ENCODE results near the gene NHS. TPM values are rescaled to one million over a fixed set of nuclear protein-coding genes. Genes with fewer than 3 reads are reported as not detected.
"Not testable (repeated sequence)": the region's sequence is repeated elsewhere in the genome, so short reads cannot be mapped to it uniquely, and the experiment has no call there.

Gene NHS
- total RNA-seq, 1 donor = 0.31 TPM

GRCh38 chrX:17476411-17476810 is 101.4 kb downstream of the NHS start:
- Histone ChIP-seq H3K27me3 (ENCODE audit: insufficient read depth, low read length) (no peaks in the 10 kb centered on the region), H3K4me1 (ENCODE audit: insufficient read depth, low read length) (no peaks in the 10 kb centered on the region), H3K4me3 (ENCODE audit: low read length) (no peak overlapping the region), H3K9me3 (ENCODE audit: low read depth, low read length) (no peaks in the 10 kb centered on the region)

GRCh38 chrX:17481086-17481485 is 106.1 kb downstream of the NHS start:
- Histone ChIP-seq H3K4me3 (ENCODE audit: low read length) (no peak overlapping the region), H3K4me1 (ENCODE audit: insufficient read depth, low read length) (no peaks in the 10 kb centered on the region), H3K9me3 (ENCODE audit: low read depth, low read length) (no peaks in the 10 kb centered on the region), H3K27me3 (ENCODE audit: insufficient read depth, low read length) (no peaks in the 10 kb centered on the region)

GRCh38 chrX:17484592-17484991 is 109.6 kb downstream of the NHS start:
- no peaks in the 10 kb centered on the region for H3K4me1 ChIP-seq (ENCODE audit: insufficient read depth, low read length)
- H3K9me3 ChIP-seq (ENCODE audit: low read depth, low read length) = no peaks in the 10 kb centered on the region
- no peaks in the 10 kb centered on the region for H3K27me3 ChIP-seq (ENCODE audit: insufficient read depth, low read length)
- no peak overlapping the region for H3K4me3 ChIP-seq (ENCODE audit: low read length)

GRCh38 chrX:17485391-17485790 is 110.4 kb downstream of the NHS start:
- no peaks in the 10 kb centered on the region for H3K9me3 ChIP-seq (ENCODE audit: low read depth, low read length)
- no peaks in the 10 kb centered on the region for H3K4me1 ChIP-seq (ENCODE audit: insufficient read depth, low read length)
- H3K4me3 ChIP-seq (ENCODE audit: low read length) = no peak overlapping the region
- no peaks in the 10 kb centered on the region for H3K27me3 ChIP-seq (ENCODE audit: insufficient read depth, low read length)

GRCh38 chrX:17488036-17488435 is 113.0 kb downstream of the NHS start:
- H3K4me3 ChIP-seq (ENCODE audit: low read length) = no peak overlapping the region
- H3K27me3 ChIP-seq (ENCODE audit: insufficient read depth, low read length) = no peaks in the 10 kb centered on the region

GRCh38 chrX:17494216-17494615 is 119.2 kb downstream of the NHS start:
- Histone ChIP-seq H3K4me3 (ENCODE audit: low read length) (no peak overlapping the region), H3K27me3 (ENCODE audit: insufficient read depth, low read length) (no peaks in the 10 kb centered on the region), H3K9me3 (ENCODE audit: low read depth, low read length) (no peaks in the 10 kb centered on the region), H3K4me1 (ENCODE audit: insufficient read depth, low read length) (no peaks in the 10 kb centered on the region)

More at GRCh38 chrX:17488036-17488435, 113.0 kb downstream of the NHS start:
- no peaks in the 10 kb centered on the region for H3K9me3 ChIP-seq (ENCODE audit: low read depth, low read length)
- H3K4me1 ChIP-seq (ENCODE audit: insufficient read depth, low read length) = no peaks in the 10 kb centered on the region

GRCh38 chrX:17495052-17495451 is 120.1 kb downstream of the NHS start:
- H3K4me1 ChIP-seq (ENCODE audit: insufficient read depth, low read length) = no peaks in the 10 kb centered on the region
- H3K4me3 ChIP-seq (ENCODE audit: low read length) = no peak overlapping the region
- no peaks in the 10 kb centered on the region for H3K27me3 ChIP-seq (ENCODE audit: insufficient read depth, low read length)
- H3K9me3 ChIP-seq (ENCODE audit: low read depth, low read length) = no peaks in the 10 kb centered on the region

GRCh38 chrX:17496407-17496806 is 121.4 kb downstream of the NHS start:
- H3K4me3 ChIP-seq (ENCODE audit: low read length) = no peak overlapping the region
- H3K9me3 ChIP-seq (ENCODE audit: low read depth, low read length) = no peaks in the 10 kb centered on the region
- no peaks in the 10 kb centered on the region for H3K4me1 ChIP-seq (ENCODE audit: insufficient read depth, low read length)
- H3K27me3 ChIP-seq (ENCODE audit: insufficient read depth, low read length) = no peaks in the 10 kb centered on the region

- Histone ChIP-seq H3K9me3 (ENCODE audit: low read depth, low read length) (no peaks in the 10 kb centered on the region), H3K4me1 (ENCODE audit: insufficient read depth, low read length) (no peaks in the 10 kb centered on the region)
Observed at GRCh38 chrX:17497193-17497592, 122.2 kb downstream of the NHS start.

GRCh38 chrX:17499512-17499911 is 124.5 kb downstream of the NHS start:
- no peaks in the 10 kb centered on the region for H3K4me1 ChIP-seq (ENCODE audit: insufficient read depth, low read length)
- no peaks in the 10 kb centered on the region for H3K27me3 ChIP-seq (ENCODE audit: insufficient read depth, low read length)
- no peaks in the 10 kb centered on the region for H3K9me3 ChIP-seq (ENCODE audit: low read depth, low read length)
- H3K4me3 ChIP-seq (ENCODE audit: low read length) = no peak overlapping the region

More at GRCh38 chrX:17497193-17497592, 122.2 kb downstream of the NHS start:
- Histone ChIP-seq H3K4me3 (ENCODE audit: low read length) (no peak overlapping the region), H3K27me3 (ENCODE audit: insufficient read depth, low read length) (no peaks in the 10 kb centered on the region)

GRCh38 chrX:17500145-17500579 is 125.2 kb downstream of the NHS start:
- Histone ChIP-seq H3K27me3 (ENCODE audit: insufficient read depth, low read length) (no peaks in the 10 kb centered on the region), H3K9me3 (ENCODE audit: low read depth, low read length) (no peaks in the 10 kb centered on the region), H3K4me3 (ENCODE audit: low read length) (no peak overlapping the region), H3K4me1 (ENCODE audit: insufficient read depth, low read length) (no peaks in the 10 kb centered on the region)

- Histone ChIP-seq H3K9me3 (ENCODE audit: low read depth, low read length) (no peaks in the 10 kb centered on the region), H3K4me3 (ENCODE audit: low read length) (no peak overlapping the region), H3K27me3 (ENCODE audit: insufficient read depth, low read length) (no peaks in the 10 kb centered on the region), H3K4me1 (ENCODE audit: insufficient read depth, low read length) (no peaks in the 10 kb centered on the region)
Observed at GRCh38 chrX:17501746-17502145, 126.7 kb downstream of the NHS start.

- not testable (repeated sequence) for H3K27me3 ChIP-seq (ENCODE audit: insufficient read depth, low read length); H3K4me3 ChIP-seq (ENCODE audit: low read length); H3K4me1 ChIP-seq (ENCODE audit: insufficient read depth, low read length); H3K9me3 ChIP-seq (ENCODE audit: low read depth, low read length)
Observed at GRCh38 chrX:17506352-17506751, 131.4 kb downstream of the NHS start.

GRCh38 chrX:17511556-17511955 is 136.6 kb downstream of the NHS start:
- Histone ChIP-seq H3K9me3 (ENCODE audit: low read depth, low read length) (no peaks in the 10 kb centered on the region), H3K27me3 (ENCODE audit: insufficient read depth, low read length) (no peaks in the 10 kb centered on the region), H3K4me1 (ENCODE audit: insufficient read depth, low read length) (no peaks in the 10 kb centered on the region), H3K4me3 (ENCODE audit: low read length) (no peak overlapping the region)

GRCh38 chrX:17519358-17519757 is 144.4 kb downstream of the NHS start:
- no peaks in the 10 kb centered on the region for H3K9me3 ChIP-seq (ENCODE audit: low read depth, low read length)
- H3K4me3 ChIP-seq (ENCODE audit: low read length) = no peak overlapping the region
- no peaks in the 10 kb centered on the region for H3K27me3 ChIP-seq (ENCODE audit: insufficient read depth, low read length)
- H3K4me1 ChIP-seq (ENCODE audit: insufficient read depth, low read length) = no peaks in the 10 kb centered on the region

GRCh38 chrX:17520016-17520615 is 145.1 kb downstream of the NHS start:
- no peaks in the 10 kb centered on the region for H3K27me3 ChIP-seq (ENCODE audit: insufficient read depth, low read length)
- no peaks in the 10 kb centered on the region for H3K4me1 ChIP-seq (ENCODE audit: insufficient read depth, low read length)
- H3K9me3 ChIP-seq (ENCODE audit: low read depth, low read length) = no peaks in the 10 kb centered on the region
- no peak overlapping the region for H3K4me3 ChIP-seq (ENCODE audit: low read length)

All from mononuclear cell (primary cell).